ENCODE results near the gene PTPRB.

The PTPRB gene

DNA sequence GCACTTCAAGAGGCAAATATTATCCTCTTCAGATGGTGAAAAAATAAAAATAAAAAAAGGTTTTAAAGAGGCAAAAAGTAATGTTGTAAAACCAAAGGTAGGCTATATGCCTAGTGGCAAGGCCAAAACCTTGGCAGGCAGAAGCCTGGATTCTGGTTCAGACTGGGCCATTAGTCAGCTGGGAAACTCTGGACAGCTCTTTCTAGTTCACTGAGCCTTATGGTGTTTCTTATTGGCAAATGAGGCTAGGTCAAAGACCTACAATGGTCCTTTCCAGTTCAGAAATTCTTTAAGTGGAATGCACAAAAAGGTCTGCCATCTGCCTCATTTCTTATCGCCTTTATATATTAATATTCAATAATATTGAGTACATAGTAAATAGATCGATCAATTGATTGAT lies 44.6 kb downstream of the PTPRB start:
- Histone ChIP-seq H3K9ac (ENCODE audit: low read depth, low read length) (no peak overlapping the region), H3K27ac (ENCODE audit: low read length) (no peak overlapping the region), H3K4me2 (ENCODE audit: insufficient read depth, low read length) (no peak overlapping the region), H3K27me3 (ENCODE audit: insufficient read depth, low read length, poor library complexity) (no peaks in the 10 kb centered on the region), H3K79me2 (ENCODE audit: insufficient read depth, low read length) (no peaks in the 10 kb centered on the region), H4K20me1 (ENCODE audit: insufficient read depth, low read length) (no peaks in the 10 kb centered on the region), H3K4me1 (ENCODE audit: insufficient read depth, low read length) (no peaks in the 10 kb centered on the region), H3K36me3 (ENCODE audit: insufficient read depth, low read length) (no peaks in the 10 kb centered on the region), H3K9me3 (ENCODE audit: insufficient read depth, low read length, severe bottlenecking) (no peaks in the 10 kb centered on the region), H2AFZ (ENCODE audit: low read depth, low read length) (no peak overlapping the region), H3K4me3 (ENCODE audit: low read depth in 1 of 2, low read length in 2 of 2) (no peak overlapping the region)
- ATAC-seq (ENCODE audit: insufficient read depth, low read depth): no peak
- no peak for DNase-seq
- TF ChIP-seq, protein P1, sequence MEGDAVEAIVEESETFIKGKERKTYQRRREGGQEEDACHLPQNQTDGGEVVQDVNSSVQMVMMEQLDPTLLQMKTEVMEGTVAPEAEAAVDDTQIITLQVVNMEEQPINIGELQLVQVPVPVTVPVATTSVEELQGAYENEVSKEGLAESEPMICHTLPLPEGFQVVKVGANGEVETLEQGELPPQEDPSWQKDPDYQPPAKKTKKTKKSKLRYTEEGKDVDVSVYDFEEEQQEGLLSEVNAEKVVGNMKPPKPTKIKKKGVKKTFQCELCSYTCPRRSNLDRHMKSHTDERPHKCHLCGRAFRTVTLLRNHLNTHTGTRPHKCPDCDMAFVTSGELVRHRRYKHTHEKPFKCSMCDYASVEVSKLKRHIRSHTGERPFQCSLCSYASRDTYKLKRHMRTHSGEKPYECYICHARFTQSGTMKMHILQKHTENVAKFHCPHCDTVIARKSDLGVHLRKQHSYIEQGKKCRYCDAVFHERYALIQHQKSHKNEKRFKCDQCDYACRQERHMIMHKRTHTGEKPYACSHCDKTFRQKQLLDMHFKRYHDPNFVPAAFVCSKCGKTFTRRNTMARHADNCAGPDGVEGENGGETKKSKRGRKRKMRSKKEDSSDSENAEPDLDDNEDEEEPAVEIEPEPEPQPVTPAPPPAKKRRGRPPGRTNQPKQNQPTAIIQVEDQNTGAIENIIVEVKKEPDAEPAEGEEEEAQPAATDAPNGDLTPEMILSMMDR (IDR thresholded peaks at IDR 0.05; ENCODE audit: borderline replicate concordance, extremely low read depth, low read length, poor library complexity, severe bottlenecking): no peak
- no peak for TF ChIP-seq EZH2 (IDR thresholded peaks at IDR 0.05; ENCODE audit: borderline replicate concordance, low read depth, low read length, severe bottlenecking)

DNA sequence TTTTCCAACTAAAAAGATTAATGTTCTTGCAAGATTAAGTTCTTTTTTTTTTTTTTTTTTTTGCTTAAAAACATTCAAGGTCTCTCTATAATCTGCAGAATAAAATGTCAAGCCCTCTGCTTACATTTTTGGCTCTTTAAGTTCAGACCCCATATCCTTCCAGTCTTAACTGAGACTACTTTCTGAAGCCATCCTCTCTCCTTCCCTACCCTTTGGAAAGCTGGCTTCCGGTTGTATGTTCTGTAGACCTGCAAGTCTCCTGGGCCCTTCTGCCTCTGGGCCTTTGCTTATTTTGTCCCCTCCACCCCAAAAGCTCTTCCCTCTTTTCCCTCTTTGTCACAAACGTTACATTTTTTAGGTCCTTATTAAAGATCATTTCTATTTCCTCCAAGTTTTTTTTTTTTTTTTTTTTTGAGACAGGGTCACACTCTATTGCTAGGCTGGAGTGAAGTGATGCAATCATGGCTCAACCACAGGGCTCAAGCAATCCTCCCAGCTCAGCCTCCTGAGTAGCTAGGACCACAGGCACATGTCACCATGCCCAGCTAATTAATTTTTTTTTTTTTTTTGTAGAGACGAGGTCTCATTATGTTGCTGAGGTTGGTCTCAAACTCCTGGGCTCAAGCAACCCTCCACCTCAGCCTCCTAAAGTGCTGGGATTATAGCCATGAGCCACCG lies 46.5 kb downstream of the PTPRB start:
- no peaks in the 10 kb centered on the region for H4K20me1 ChIP-seq (ENCODE audit: insufficient read depth, low read length)
- H2AFZ ChIP-seq (ENCODE audit: low read depth, low read length): no peak overlapping the region
- no peak for ATAC-seq (ENCODE audit: insufficient read depth, low read depth)
- no peak overlapping the region for H3K4me3 ChIP-seq (ENCODE audit: low read depth in 1 of 2, low read length in 2 of 2)
- no peak overlapping the region for H3K27ac ChIP-seq (ENCODE audit: low read length)
- H3K79me2 ChIP-seq (ENCODE audit: insufficient read depth, low read length): no peaks in the 10 kb centered on the region
- H3K9ac ChIP-seq (ENCODE audit: low read depth, low read length): no peak overlapping the region
- H3K4me2 ChIP-seq (ENCODE audit: insufficient read depth, low read length): no peak overlapping the region
- TF ChIP-seq EZH2 (IDR thresholded peaks at IDR 0.05; ENCODE audit: borderline replicate concordance, low read depth, low read length, severe bottlenecking): no peak
- TF ChIP-seq, protein P1 (IDR thresholded peaks at IDR 0.05; ENCODE audit: borderline replicate concordance, extremely low read depth, low read length, poor library complexity, severe bottlenecking): no peak
- H3K9me3 ChIP-seq (ENCODE audit: insufficient read depth, low read length, severe bottlenecking): no peaks in the 10 kb centered on the region
- H3K27me3 ChIP-seq (ENCODE audit: insufficient read depth, low read length, poor library complexity): no peaks in the 10 kb centered on the region
- H3K36me3 ChIP-seq (ENCODE audit: insufficient read depth, low read length): no peaks in the 10 kb centered on the region
- no peak for DNase-seq
- H3K4me1 ChIP-seq (ENCODE audit: insufficient read depth, low read length): no peaks in the 10 kb centered on the region

DNA sequence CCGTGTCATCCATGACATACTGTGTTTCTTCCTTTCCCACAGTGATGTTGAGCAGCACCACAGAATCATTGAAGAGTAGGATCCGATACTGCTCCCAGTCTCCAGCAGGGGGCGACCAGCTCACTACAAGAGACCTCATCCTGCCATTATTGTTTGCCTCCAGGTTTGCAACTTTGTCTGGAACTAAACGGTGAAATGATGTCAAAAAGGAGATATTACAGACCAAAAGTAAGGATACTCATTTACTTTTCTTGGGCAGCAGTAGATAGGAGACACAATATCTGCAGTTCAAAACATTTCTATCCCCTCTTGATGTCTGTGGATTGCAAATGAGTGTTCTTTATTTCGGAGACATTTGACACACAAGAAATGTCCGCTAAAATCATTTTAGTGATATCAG lies 47.2 kb downstream of the PTPRB start:
- peak; percentile 68; the same call in 2 of the 3 replicates for ATAC-seq (ENCODE audit: insufficient read depth, low read depth)
- peak; percentile 48 for DNase-seq
- Histone ChIP-seq H3K9ac (ENCODE audit: low read depth, low read length) (no peak overlapping the region), H2AFZ (ENCODE audit: low read depth, low read length) (no peak overlapping the region), H3K27ac (ENCODE audit: low read length) (no peak overlapping the region), H3K9me3 (ENCODE audit: insufficient read depth, low read length, severe bottlenecking) (no peaks in the 10 kb centered on the region), H3K36me3 (ENCODE audit: insufficient read depth, low read length) (no peaks in the 10 kb centered on the region), H3K27me3 (ENCODE audit: insufficient read depth, low read length, poor library complexity) (no peaks in the 10 kb centered on the region), H3K79me2 (ENCODE audit: insufficient read depth, low read length) (no peaks in the 10 kb centered on the region), H3K4me2 (ENCODE audit: insufficient read depth, low read length) (no peak overlapping the region), H3K4me1 (ENCODE audit: insufficient read depth, low read length) (no peaks in the 10 kb centered on the region), H3K4me3 (ENCODE audit: low read depth in 1 of 2, low read length in 2 of 2) (no peak overlapping the region), H4K20me1 (ENCODE audit: insufficient read depth, low read length) (no peaks in the 10 kb centered on the region)
- TF ChIP-seq, protein P1 (IDR thresholded peaks at IDR 0.05; ENCODE audit: borderline replicate concordance, extremely low read depth, low read length, poor library complexity, severe bottlenecking): peak; percentile 83
- no peak for TF ChIP-seq EZH2 (IDR thresholded peaks at IDR 0.05; ENCODE audit: borderline replicate concordance, low read depth, low read length, severe bottlenecking)

Measured in DND-41 (cell line).